Erythroblast (primary cell): Measurements from ENCODE around the gene ZNF160.
"Not testable (repeated sequence)": the region's sequence is repeated elsewhere in the genome, so short reads cannot be mapped to it uniquely, and the experiment has no call there.

Experiments
- GATA1 ChIP-seq: IDR thresholded peaks from 2 replicates; pipeline ENCODE4 v1.6.1; 2011; ENCODE audit warnings: low read depth, mild to moderate bottlenecking, control low read depth, low read length, moderate library complexity
- POLR2A ChIP-seq: IDR thresholded peaks from 2 replicates; pipeline ENCODE4 v1.6.1; 2011; ENCODE audit warnings: mild to moderate bottlenecking, low read length

DNA sequence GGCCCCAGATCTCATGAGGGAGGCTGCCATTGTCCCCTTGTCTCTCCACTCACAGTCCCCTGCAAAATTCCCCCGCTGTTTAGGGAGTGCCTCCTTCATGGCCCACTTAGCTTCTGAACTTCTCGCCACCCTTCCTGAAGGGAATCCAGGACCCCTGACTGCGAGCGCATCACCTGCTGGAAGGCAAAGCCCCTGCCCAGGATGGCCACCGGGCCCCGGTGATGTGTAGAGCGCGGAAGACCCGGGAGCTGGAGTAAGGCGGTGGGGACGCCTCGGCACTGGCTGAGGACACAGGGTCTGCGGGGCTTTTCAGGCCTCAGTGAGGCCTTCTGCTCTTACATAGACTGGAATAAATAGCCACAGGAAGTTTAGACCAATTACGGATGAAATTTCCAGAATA, 4.7 kb downstream of the ZNF160 start:
- not testable (repeated sequence) for TF ChIP-seq POLR2A, GATA1
